ENCODE measurements around the gene TRIM14. TPM values are rescaled to one million over a fixed set of nuclear protein-coding genes. Genes with fewer than 3 reads are reported as not detected.

TRIM14 gene
- total and polyA plus RNA-seq, 2 of the 4 experiments (the other 2 are of a cell fraction): 3.0 to 8.5 TPM

- peaks cover 5% of the 10 kb centered on the region for H3K4me1 ChIP-seq (ENCODE audit: control insufficient read depth, insufficient read depth, low read length)
- no peak for DNase-seq
- H3K27ac ChIP-seq (ENCODE audit: insufficient read depth, low read length): no peak overlapping the region
- H2BK20ac ChIP-seq (ENCODE audit: low read depth, low read length): no peak overlapping the region
- no peak overlapping the region for H2BK5ac ChIP-seq (ENCODE audit: low read depth, low read length, poor library complexity, severe bottlenecking)
- no peak overlapping the region for H3K14ac ChIP-seq (replicated peaks; ENCODE audit: low read depth, low read length)
- H3K4ac ChIP-seq (ENCODE audit: low read depth, low read length): no peak overlapping the region
- WGBS, 2 experiments (ENCODE audit: extremely low coverage in 2 of 2, insufficient read length in 1 of 2): 100% methylated on average over 1 of the region's 9 CpGs; no CpG with 5 or more reads in 1 of the 2 experiments
- H3K56ac ChIP-seq (ENCODE audit: extremely low read depth, insufficient read depth, low read length): no peak overlapping the region
- no peak overlapping the region for H2AK5ac ChIP-seq (ENCODE audit: low read depth, low read length)
- H3K9ac ChIP-seq (ENCODE audit: low read depth, low read length): no peak overlapping the region
- no peak overlapping the region for H4K8ac ChIP-seq (ENCODE audit: low read depth in 2 of 2, low read length in 2 of 2)
- H3K79me1 ChIP-seq (ENCODE audit: low read depth in 1 of 2, low read length in 2 of 2): peaks cover 17 to 71% of the 10 kb centered on the region in 2 experiments
- H2BK120ac ChIP-seq (ENCODE audit: low read depth, low read length): no peak overlapping the region
- no peak overlapping the region for H3K4me2 ChIP-seq (ENCODE audit: low read depth, low read length)
- peaks cover 2% of the 10 kb centered on the region; the same call in 1 of the 2 replicates for H3K9me1 ChIP-seq (ENCODE audit: insufficient read depth, low read length)
- no peak overlapping the region for H3K4me3 ChIP-seq (ENCODE audit: insufficient read depth, low read depth, low read length)
- ChIA-PET POLR2A (ENCODE audit: unreplicated experiment) (no interaction called here), CTCF (no interaction called here)
- H3K36me3 ChIP-seq (ENCODE audit: control insufficient read depth, insufficient read depth, low read length): peaks cover 9% of the 10 kb centered on the region
- intact Hi-C loops (cut with micrococcal nuclease) (loop anchor here (5.0 kb wide), 2 partner anchors 121 to 636 kb away; partner anchors contain the start of genes CORO2A and GABBR2), dilution Hi-C loops (cut with HindIII; ENCODE audit: low sequenced_read_pairs, unreplicated experiment) (no loop called here), in situ Hi-C loops (cut with MboI; ENCODE audit: low sequenced_read_pairs) (loop anchor here (5.0 kb wide), 1 partner anchor 191 kb away; no protein-coding TSS in a partner anchor)
- H3K9me3 ChIP-seq (ENCODE audit: control insufficient read depth, insufficient read depth, low read length): no peaks in the 10 kb centered on the region
- H3K18ac ChIP-seq (ENCODE audit: low read depth, low read length): no peak overlapping the region
- no peak overlapping the region for H4K91ac ChIP-seq (ENCODE audit: insufficient read depth, low read depth, low read length)
- TF ChIP-seq RFX5 (IDR thresholded peaks at IDR 0.05; ENCODE audit: low read depth, low read length): no peak
- no peak for TF ChIP-seq USF2 (IDR thresholded peaks at IDR 0.05; ENCODE audit: low read depth, low read length)
- TF ChIP-seq RAD21 (IDR thresholded peaks at IDR 0.05; ENCODE audit: low read length): no peak
- no peak for TF ChIP-seq ELK1 (IDR thresholded peaks at IDR 0.05; ENCODE audit: borderline replicate concordance, low read depth, low read length)
- TF ChIP-seq MAZ (IDR thresholded peaks at IDR 0.05; ENCODE audit: borderline replicate concordance, low read depth, low read length): no peak
- no peak for TF ChIP-seq SMC3 (IDR thresholded peaks at IDR 0.05; ENCODE audit: low read depth, low read length)
- TF ChIP-seq CTCF (conservative IDR thresholded peaks at IDR 0.05; ENCODE audit: low read depth, low read length): no peak
- TF ChIP-seq FOS (IDR thresholded peaks at IDR 0.05; ENCODE audit: low read depth, low read length): no peak
- no peak for TF ChIP-seq RCOR1 (IDR thresholded peaks at IDR 0.05; ENCODE audit: insufficient replicate concordance, low read length)
- TF ChIP-seq CHD1 (IDR thresholded peaks at IDR 0.05; ENCODE audit: low read depth, low read length): no peak
- no peak for TF ChIP-seq BHLHE40 (IDR thresholded peaks at IDR 0.05; ENCODE audit: low read depth, low read length)
- no peak for TF ChIP-seq CEBPB (IDR thresholded peaks at IDR 0.05; ENCODE audit: low read depth, low read length)
- no peak for TF ChIP-seq MAFK (IDR thresholded peaks at IDR 0.05; ENCODE audit: low read depth, low read length)
- no peak; the same call in 1 of the 2 replicates for TF ChIP-seq POLR2A (IDR thresholded peaks at IDR 0.05; ENCODE audit: low read depth, low read length)
- no peak for TF ChIP-seq NFE2L2 (IDR thresholded peaks at IDR 0.05; ENCODE audit: low read depth, low read length)
- no peak for TF ChIP-seq MXI1 (IDR thresholded peaks at IDR 0.05; ENCODE audit: borderline replicate concordance, low read depth, low read length)
- BruUV-seq (replicated peaks): no TSS peak
- ATAC-seq (ENCODE audit: low read depth): no peak
- no peaks in the 10 kb centered on the region for H3K27me3 ChIP-seq (ENCODE audit: control insufficient read depth, insufficient read depth, low read length)
- no peak overlapping the region for H2BK15ac ChIP-seq (ENCODE audit: low read depth, low read length)
- H3K23ac ChIP-seq (ENCODE audit: low read depth, low read length): no peak overlapping the region
- no peak overlapping the region for H2AK9ac ChIP-seq (replicated peaks; ENCODE audit: low read depth, low read length, poor library complexity)
- H4K20me1 ChIP-seq (ENCODE audit: insufficient read depth, low read length): peaks cover 32% of the 10 kb centered on the region
- H2AFZ ChIP-seq (replicated peaks; ENCODE audit: low read length, poor library complexity): no peak overlapping the region
- H4K5ac ChIP-seq (ENCODE audit: low read depth, low read length): no peak overlapping the region
These were observed 47.3 kb downstream of the TRIM14 start for GRCh38 chr9:98071737-98072136.

Measured in IMR-90 (cell line).